Right cardiac atrium (tissue), 5 donors: ENCODE results near the gene RPL18A. TPM values are rescaled to one million over a fixed set of nuclear protein-coding genes. Genes with fewer than 3 reads are reported as not detected.

Experiments used
- ATAC-seq, 2 donors: fragments of 200-7000 bp; cut with Tn5 transposase; one replicate each; pipeline versions ENCODE4 v1.8.0 to v1.9.1; 2020; ENCODE audit warnings: moderate library complexity in 2 of 2, mild to moderate bottlenecking in 1 of 2
- DNase-seq, 3 donors: peaks; one replicate each; pipeline ENCODE4 v3.0.0-alpha.2; 2020
- H3K27ac ChIP-seq: one replicate; pipeline ENCODE4 v1.5.1; 2013; ENCODE audit warnings: mild to moderate bottlenecking, low read length, control low read depth, moderate library complexity
- H3K27me3 ChIP-seq: one replicate; pipeline ENCODE4 v1.6.1; 2013; ENCODE audit not compliant: control insufficient read depth, insufficient read depth
- H3K4me1 ChIP-seq: one replicate; pipeline ENCODE4 v1.6.1; 2013; ENCODE audit warnings: low read length; ENCODE audit not compliant: control insufficient read depth, insufficient read depth
- H3K4me3 ChIP-seq: one replicate; pipeline ENCODE4 v1.5.1; 2013; ENCODE audit warnings: low read length, control low read depth
- H3K9me3 ChIP-seq: one replicate; pipeline ENCODE4 v1.6.1; 2013; ENCODE audit warnings: low read length; ENCODE audit not compliant: control insufficient read depth
- WGBS: extraction: QIAGEN DNeasy Blood & Tissue Kit; methylation state at CpG from one replicate; pipeline ENCODE4 v1.1.7; 2013; 5-methylcytosine and 5-hydroxymethylcytosine counted together
- intact Hi-C, 4 donors: fragments of 100-400 bp; cut with DNase I; formaldehyde crosslinking; loops; one replicate each; pipeline versions ENCODE4 v1.11.0 to v1.14.0; 2022 to 2023
- polyA plus RNA-seq: library from polyadenylated mRNA; stranded (reverse); fragments of 200-250 nt; gene quantifications from one replicate; pipeline ENCODE4 v1.2.3, GENCODE V29; 2013
- total RNA-seq, 4 donors: library from RNA; stranded (reverse); fragmentation: NEBNext Ultra II Directional; extraction: Animal tissue kit (Norgen Biotek cat#: 25700); gene quantifications; one replicate each; pipeline ENCODE4 v1.2.1, GENCODE V29; 2021
- donor health status: healthy with polysubstance abuse.
- donor health status: DM: no; HTN: yes; CAD: no.
- donor health status: DM: no; HTN: no; CAD: no.
- donor health status: DM: no; HTN: yes; CAD: no; lungs with severe emphysema.
- donor health status: DM: yes; HTN: yes; CAD: no.

The RPL18A gene
- total and polyA plus RNA-seq, 5 donors: 850 to 1,097 (median 960) TPM

DNA sequence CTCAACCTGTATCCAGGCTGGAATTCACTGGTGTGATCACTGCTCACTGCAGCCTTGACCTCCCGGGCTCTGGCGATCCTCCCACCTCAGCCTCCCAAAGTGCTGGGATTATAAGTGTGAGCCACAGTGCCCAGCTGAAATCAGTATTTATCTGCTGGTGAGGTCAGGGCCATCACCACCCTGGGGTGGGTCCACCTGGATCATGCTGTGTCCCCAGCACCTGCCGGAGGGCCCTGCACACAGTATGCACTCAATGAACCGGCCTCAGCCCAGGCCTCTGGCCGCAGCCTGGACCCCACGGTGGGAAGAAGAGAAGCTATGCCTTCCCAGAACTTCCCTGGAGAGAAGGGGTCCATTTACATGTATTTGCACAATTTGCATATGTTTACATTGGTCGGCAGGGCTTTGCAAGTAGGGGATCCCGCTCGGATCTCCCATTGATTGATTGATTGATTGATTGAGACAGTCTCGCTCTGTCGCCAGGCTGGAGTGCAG is 9.5 kb downstream of the RPL18A start:
- no peak overlapping the region for H3K4me3 ChIP-seq
- H3K27me3 ChIP-seq: no peaks in the 10 kb centered on the region
- H3K4me1 ChIP-seq: no peaks in the 10 kb centered on the region
- intact Hi-C loops: loop anchor here in 1 of 4 donors (10.0 kb wide), 1 partner anchor 126 kb away; no protein-coding TSS in a partner anchor
- no peak for DNase-seq
- WGBS: 35% methylated on average over 11 of the region's 11 CpGs
- no peaks in the 10 kb centered on the region for H3K9me3 ChIP-seq
- no peak overlapping the region for H3K27ac ChIP-seq
- no peak for ATAC-seq

DNA sequence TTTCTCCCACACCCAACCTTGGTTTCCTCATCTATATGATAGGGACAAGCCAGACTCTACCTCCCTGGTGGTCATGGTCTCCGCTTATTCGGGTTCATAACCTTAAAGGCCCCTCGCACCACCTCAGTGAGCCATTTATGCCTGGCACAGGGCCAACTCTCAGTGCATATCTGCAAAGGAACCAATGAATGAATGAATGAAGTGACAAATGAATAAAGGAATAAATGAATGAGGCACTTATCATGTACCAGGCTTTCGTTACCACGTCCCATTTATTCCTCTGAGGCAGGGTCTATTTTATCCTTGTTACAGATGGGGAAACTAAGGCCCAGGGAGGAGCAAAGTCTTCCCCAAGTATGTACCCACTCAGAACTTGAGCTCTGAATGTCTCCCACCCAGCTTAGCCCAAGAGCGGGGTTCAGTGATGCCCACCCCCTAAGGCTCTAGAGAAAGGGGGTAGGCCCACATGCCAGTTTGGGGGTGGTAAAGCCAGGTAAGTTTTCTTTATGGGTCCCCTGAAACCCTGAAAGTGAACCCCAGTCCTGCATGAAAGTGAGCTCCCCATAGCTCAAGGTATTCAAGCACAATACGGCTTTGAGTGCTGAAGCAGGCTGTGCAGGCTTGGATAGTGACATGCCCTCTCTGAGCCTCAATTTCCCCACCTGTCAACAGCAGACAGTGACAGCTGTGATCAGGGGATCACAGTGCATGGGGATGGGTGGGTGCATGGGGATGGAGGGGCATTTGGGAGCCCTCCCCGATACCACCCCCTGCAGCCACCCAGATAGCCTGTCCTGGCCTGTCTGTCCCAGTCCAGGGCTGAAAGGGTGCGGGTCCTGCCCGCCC is 11.5 kb downstream of the RPL18A start:
- WGBS: 58% methylated on average over 10 of the region's 10 CpGs
- Histone ChIP-seq H3K27ac (no peak overlapping the region), H3K27me3 (no peaks in the 10 kb centered on the region), H3K4me1 (no peaks in the 10 kb centered on the region), H3K4me3 (no peak overlapping the region), H3K9me3 (no peaks in the 10 kb centered on the region)
- DNase-seq (no peak), ATAC-seq (no peak)
- intact Hi-C loops: loop anchor here in 1 of 4 donors (10.0 kb wide), 1 partner anchor 54 kb away; no protein-coding TSS in a partner anchor

DNA sequence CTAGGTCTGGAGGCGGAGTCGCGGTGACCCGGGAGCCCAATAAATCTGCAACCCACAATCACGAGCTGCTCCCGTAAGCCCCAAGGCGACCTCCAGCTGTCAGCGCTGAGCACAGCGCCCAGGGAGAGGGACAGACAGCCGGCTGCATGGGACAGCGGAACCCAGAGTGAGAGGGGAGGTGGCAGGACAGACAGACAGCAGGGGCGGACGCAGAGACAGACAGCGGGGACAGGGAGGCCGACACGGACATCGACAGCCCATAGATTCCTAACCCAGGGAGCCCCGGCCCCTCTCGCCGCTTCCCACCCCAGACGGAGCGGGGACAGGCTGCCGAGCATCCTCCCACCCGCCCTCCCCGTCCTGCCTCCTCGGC is 12.2 kb downstream of the RPL18A start, which contains the start of gene SLC5A5:
Gene SLC5A5, plus strand, starts transcription at position 68 of the 373 bp plus-strand sequence. CDS start 375 bp downstream, outside the sequence.
- DNase-seq: no peak
- H3K4me3 ChIP-seq: no peak within 1 kb of the TSS
- H3K4me1 ChIP-seq: no peaks in the 10 kb centered on the region
- no peaks in the 10 kb centered on the region for H3K9me3 ChIP-seq
- intact Hi-C loops: loop anchor here in 1 of 4 donors (10.0 kb wide), 1 partner anchor 53 kb away; no protein-coding TSS in a partner anchor
- ATAC-seq: no peak
- 1% methylated on average over 26 of the region's 26 CpGs for WGBS
- H3K27me3 ChIP-seq: no peaks in the 10 kb centered on the region
- no peak within 1 kb of the TSS for H3K27ac ChIP-seq

DNA sequence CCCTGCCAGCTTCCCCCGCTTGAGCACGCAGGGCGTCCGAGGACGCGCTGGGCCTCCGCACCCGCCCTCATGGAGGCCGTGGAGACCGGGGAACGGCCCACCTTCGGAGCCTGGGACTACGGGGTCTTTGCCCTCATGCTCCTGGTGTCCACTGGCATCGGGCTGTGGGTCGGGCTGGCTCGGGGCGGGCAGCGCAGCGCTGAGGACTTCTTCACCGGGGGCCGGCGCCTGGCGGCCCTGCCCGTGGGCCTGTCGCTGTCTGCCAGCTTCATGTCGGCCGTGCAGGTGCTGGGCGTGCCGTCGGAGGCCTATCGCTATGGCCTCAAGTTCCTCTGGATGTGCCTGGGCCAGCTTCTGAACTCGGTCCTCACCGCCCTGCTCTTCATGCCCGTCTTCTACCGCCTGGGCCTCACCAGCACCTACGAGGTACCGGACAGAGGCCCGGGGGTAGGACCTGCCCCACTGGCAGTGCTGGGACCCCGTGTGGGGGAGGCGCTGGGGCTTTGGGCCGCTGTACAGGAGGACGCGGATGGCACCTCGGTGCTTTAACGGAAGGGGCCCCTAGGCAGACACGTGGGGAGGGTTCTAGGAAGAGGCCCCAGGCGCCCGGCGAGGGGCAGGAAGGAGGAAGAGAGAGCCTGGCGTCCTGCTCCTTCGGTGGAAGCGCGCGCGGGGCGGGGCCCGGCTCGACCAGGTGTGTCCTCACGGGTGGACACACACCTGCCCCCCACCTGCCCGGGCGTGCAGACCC is 12.7 kb downstream of the RPL18A start:
- ATAC-seq (no peak), DNase-seq (peak in 1 of 3 donors; percentile 59)
- Histone ChIP-seq H3K4me3 (no peak overlapping the region), H3K27ac (no peak overlapping the region), H3K27me3 (no peaks in the 10 kb centered on the region), H3K9me3 (no peaks in the 10 kb centered on the region), H3K4me1 (no peaks in the 10 kb centered on the region)
- 7% methylated on average over 61 of the region's 61 CpGs for WGBS
- intact Hi-C loops: loop anchor here in 1 of 4 donors (10.0 kb wide), 1 partner anchor 52 kb away; no protein-coding TSS in a partner anchor

GRCh38 chr19:17873786-17874757 is 14.4 kb downstream of the RPL18A start:
- Histone ChIP-seq H3K27ac (no peak overlapping the region), H3K4me3 (no peak overlapping the region), H3K4me1 (no peaks in the 10 kb centered on the region), H3K9me3 (no peaks in the 10 kb centered on the region), H3K27me3 (no peaks in the 10 kb centered on the region)
- ATAC-seq (peak; percentile 44 to 54), DNase-seq (peak in 2 of 3 donors; percentile 16 to 68)
- intact Hi-C loops: loop anchor here in 1 of 4 donors (10.0 kb wide), 1 partner anchor 51 kb away; no protein-coding TSS in a partner anchor
- WGBS: 8% methylated on average over 63 of the region's 63 CpGs

GRCh38 chr19:17874758-17875135 is 15.0 kb downstream of the RPL18A start:
- Histone ChIP-seq H3K4me3 (no peak overlapping the region), H3K27me3 (no peaks in the 10 kb centered on the region), H3K4me1 (no peaks in the 10 kb centered on the region), H3K27ac (no peak overlapping the region), H3K9me3 (no peaks in the 10 kb centered on the region)
- ATAC-seq (no peak), DNase-seq (no peak)
- WGBS: 84% methylated on average over 9 of the region's 9 CpGs
- intact Hi-C loops: loop anchor here in 1 of 4 donors (10.0 kb wide), 1 partner anchor 50 kb away; no protein-coding TSS in a partner anchor

DNA sequence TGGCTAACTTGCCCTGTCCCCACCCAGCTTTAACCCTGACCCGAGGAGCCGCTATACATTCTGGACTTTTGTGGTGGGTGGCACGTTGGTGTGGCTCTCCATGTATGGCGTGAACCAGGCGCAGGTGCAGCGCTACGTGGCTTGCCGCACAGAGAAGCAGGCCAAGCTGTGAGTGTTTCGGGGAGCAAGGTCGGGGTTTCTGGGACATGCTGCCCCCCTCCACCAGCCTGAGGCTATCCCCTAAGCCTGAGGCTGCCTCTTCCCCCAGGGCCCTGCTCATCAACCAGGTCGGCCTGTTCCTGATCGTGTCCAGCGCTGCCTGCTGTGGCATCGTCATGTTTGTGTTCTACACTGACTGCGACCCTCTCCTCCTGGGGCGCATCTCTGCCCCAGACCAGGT is 18.0 kb downstream of the RPL18A start:
- Histone ChIP-seq H3K27me3 (no peaks in the 10 kb centered on the region), H3K9me3 (no peaks in the 10 kb centered on the region), H3K27ac (no peak overlapping the region), H3K4me3 (no peak overlapping the region), H3K4me1 (no peaks in the 10 kb centered on the region)
- no peak for DNase-seq
- 88% methylated on average over 16 of the region's 16 CpGs for WGBS
- no peak for ATAC-seq
- intact Hi-C loops: loop anchor here in 1 of 4 donors (10.0 kb wide), 1 partner anchor 47 kb away; no protein-coding TSS in a partner anchor

DNA sequence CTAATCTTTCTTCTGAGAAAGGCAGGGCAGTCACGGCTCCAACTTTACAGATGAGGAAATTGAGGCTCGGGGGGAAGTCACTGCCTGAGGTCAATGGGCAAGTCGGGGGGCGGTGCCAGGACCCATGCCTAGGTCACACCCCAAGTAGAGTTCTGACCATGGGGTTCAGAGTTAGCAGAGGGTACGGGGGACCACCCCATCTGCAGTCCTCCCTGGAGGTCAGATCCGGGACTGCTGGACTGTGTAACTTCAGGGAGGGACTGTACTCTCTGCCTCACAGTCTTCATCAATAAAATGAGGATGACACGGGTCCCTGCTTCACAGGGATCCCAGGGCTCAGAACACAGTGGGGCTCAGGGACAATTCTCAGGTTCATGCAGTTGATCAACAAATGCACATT is 19.8 kb downstream of the RPL18A start:
- Histone ChIP-seq H3K4me3 (no peak overlapping the region), H3K27ac (no peak overlapping the region), H3K4me1 (no peaks in the 10 kb centered on the region), H3K27me3 (no peaks in the 10 kb centered on the region), H3K9me3 (no peaks in the 10 kb centered on the region)
- 80% methylated on average over 7 of the region's 7 CpGs for WGBS
- no peak for DNase-seq
- ATAC-seq: no peak
- intact Hi-C loops: loop anchor here in 1 of 4 donors (10.0 kb wide), 1 partner anchor 45 kb away; no protein-coding TSS in a partner anchor

DNA sequence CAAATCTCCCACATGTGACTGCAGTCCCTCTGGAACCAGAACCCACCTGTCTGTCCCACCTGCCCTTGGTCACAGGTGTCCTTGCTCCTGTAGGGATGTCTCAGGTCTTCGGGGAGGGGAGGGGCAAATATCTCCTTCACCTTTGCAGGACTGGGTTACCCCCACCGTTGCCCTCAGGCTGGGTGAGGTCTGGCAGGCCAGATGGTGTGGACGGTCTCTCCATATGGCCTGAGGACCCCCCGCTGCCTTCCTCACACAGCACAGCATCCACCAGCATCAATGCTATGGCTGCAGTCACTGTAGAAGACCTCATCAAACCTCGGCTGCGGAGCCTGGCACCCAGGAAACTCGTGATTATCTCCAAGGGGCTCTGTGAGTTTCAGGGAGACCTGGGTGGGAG is 22.0 kb downstream of the RPL18A start:
- no peak for ATAC-seq
- Histone ChIP-seq H3K27ac (no peak overlapping the region), H3K4me3 (no peak overlapping the region), H3K9me3 (no peaks in the 10 kb centered on the region), H3K27me3 (no peaks in the 10 kb centered on the region), H3K4me1 (no peaks in the 10 kb centered on the region)
- intact Hi-C loops: no loop called here
- DNase-seq: no peak
- WGBS: 64% methylated on average over 7 of the region's 7 CpGs
